Keratinocyte (primary cell): ENCODE results near the gene NFATC1. TPM values are rescaled to one million over a fixed set of nuclear protein-coding genes. Genes with fewer than 3 reads are reported as not detected.

Experiments
- DNase-seq: peaks from one replicate; pipeline ENCODE4 v3.0.0-alpha.2; 2011; ENCODE audit warnings: low read depth, missing footprints, low spot score
- FAIRE-seq: peaks from 2 replicates; lab custom pipeline; 2011; peaks lifted over from hg19 to GRCh38; lab: Jason Lieb, UNC
- H2AFZ ChIP-seq: 2 replicates; pipeline ENCODE4 v1.6.0; 2012; ENCODE audit warnings: low read length, control low read depth, inconsistent platforms; ENCODE audit not compliant: control insufficient read depth
- H3K27ac ChIP-seq: 2 replicates; pipeline ENCODE4 v1.5.1; 2011; ENCODE audit warnings: low read length; ENCODE audit not compliant: control insufficient read depth, insufficient read depth
- H3K27me3 ChIP-seq: 3 replicates; pipeline ENCODE4 v1.6.0; 2011; ENCODE audit warnings: low read length; ENCODE audit not compliant: control insufficient read depth, insufficient read depth; ENCODE audit errors: extremely low read depth
- H3K36me3 ChIP-seq, 2 experiments: 2 replicates in 1 of 2; 3 replicates in 1 of 2; pipeline ENCODE4 v1.5.1; 2011; ENCODE audit warnings: low read length in 2 of 2, mild to moderate bottlenecking in 1 of 2; ENCODE audit not compliant: control insufficient read depth in 2 of 2, insufficient read depth in 2 of 2; ENCODE audit errors: extremely low read depth in 1 of 2
- H3K4me1 ChIP-seq: 3 replicates; pipeline ENCODE4 v1.5.1; 2011; ENCODE audit warnings: low read length; ENCODE audit not compliant: control insufficient read depth, insufficient read depth; ENCODE audit errors: extremely low read depth
- H3K4me2 ChIP-seq: 3 replicates; pipeline ENCODE4 v1.6.0; 2011; ENCODE audit warnings: low read depth, low read length; ENCODE audit not compliant: control insufficient read depth, insufficient read depth; ENCODE audit errors: extremely low read depth
- H3K4me3 ChIP-seq, 3 experiments: fragments of 200-600 bp in 1 of 3; sonication (generic) in 1 of 3; 2 replicates in 2 of 3; 3 replicates in 1 of 3; pipeline ENCODE4 v1.5.1; 2011 to 2016; ENCODE audit warnings: low read length in 3 of 3, mild to moderate bottlenecking in 3 of 3, control low read depth in 2 of 3, inconsistent platforms in 1 of 3, low read depth in 1 of 3, mixed read lengths in 1 of 3, mixed run types in 1 of 3, moderate library complexity in 1 of 3; ENCODE audit not compliant: control insufficient read depth in 2 of 3, insufficient read depth in 2 of 3; ENCODE audit errors: extremely low read depth in 1 of 3
- H3K79me2 ChIP-seq: 2 replicates; pipeline ENCODE4 v1.6.0; 2012; ENCODE audit warnings: low read length; ENCODE audit not compliant: control insufficient read depth, insufficient read depth
- H3K9ac ChIP-seq: 3 replicates; pipeline ENCODE4 v1.6.0; 2011; ENCODE audit warnings: low read length; ENCODE audit not compliant: control insufficient read depth, insufficient read depth; ENCODE audit errors: extremely low read depth
- H3K9me1 ChIP-seq: 3 replicates; pipeline ENCODE4 v1.6.0; 2011; ENCODE audit warnings: low read length; ENCODE audit not compliant: control insufficient read depth, insufficient read depth; ENCODE audit errors: extremely low read depth
- H3K9me3 ChIP-seq: 2 replicates; pipeline ENCODE4 v1.5.1; 2012; ENCODE audit warnings: low read depth, low read length; ENCODE audit not compliant: control insufficient read depth
- H4K20me1 ChIP-seq: 3 replicates; pipeline ENCODE4 v1.6.0; 2011; ENCODE audit warnings: low read length; ENCODE audit not compliant: control insufficient read depth, insufficient read depth; ENCODE audit errors: extremely low read depth
- CTCF ChIP-seq, 3 experiments: IDR thresholded peaks in 1 of 3; conservative IDR thresholded peaks in 1 of 3; optimal IDR thresholded peaks in 1 of 3; 2 replicates in 2 of 3; 3 replicates in 1 of 3; pipeline versions ENCODE3 to v1.5.1; 2011; ENCODE audit warnings: low read length in 3 of 3, mild to moderate bottlenecking in 3 of 3, moderate library complexity in 2 of 3, control low read depth in 1 of 3, inconsistent platforms in 1 of 3; ENCODE audit not compliant: insufficient read depth in 2 of 3; ENCODE audit errors: extremely low read depth in 1 of 3
- EZH2 ChIP-seq: IDR thresholded peaks from one replicate; pipeline ENCODE4 v1.6.1; 2012; ENCODE audit warnings: inconsistent platforms, mild to moderate bottlenecking, low read length, moderate library complexity
- dilution Hi-C: fragments of 300-500 bp; cut with MboI; formaldehyde crosslinking; loops from one replicate; pipeline ENCODE4 v1.7.0; 2020; ENCODE audit warnings: low sequenced_read_pairs; ENCODE audit not compliant: extremely low pct_ligation_motif_present
- polyA plus RNA-seq, 5 experiments: library from polyadenylated mRNA; depleted of rRNA in 3 of 5; stranded (reverse) in 3 of 5; stranded (forward) in 1 of 5; unstranded in 1 of 5; fragments of >200 nt; gene quantifications; 1 replicate in 1 of 5; 2 replicates in 3 of 5; 3 replicates in 1 of 5; pipeline versions ENCODE4 v1.2.1 to v1.2.3, GENCODE V29; 2011 to 2012; ENCODE audit warnings: missing spikeins in 2 of 5, low read depth in 1 of 5, low replicate concordance in 1 of 5

NFATC1 gene
- polyA plus RNA-seq, 1 donor (not counting 4 experiments of a cell fraction or from before 2014, with no cell fraction given) = 0.77 TPM

GRCh38 chr18:79469751-79470505, 74.2 kb downstream of the NFATC1 start:
- FAIRE-seq = no peak
- Histone ChIP-seq H3K27ac (no peak overlapping the region), H3K4me1 (no peaks in the 10 kb centered on the region), H3K9me3 (no peaks in the 10 kb centered on the region), H3K4me3 (no peak overlapping the region), H2AFZ (no peak overlapping the region), H3K36me3 (no peaks in the 10 kb centered on the region), H3K27me3 (peaks cover 17% of the 10 kb centered on the region), H3K79me2 (no peaks in the 10 kb centered on the region), H4K20me1 (no peaks in the 10 kb centered on the region), H3K9me1 (no peaks in the 10 kb centered on the region), H3K9ac (no peak overlapping the region), H3K4me2 (no peak overlapping the region)
- dilution Hi-C loops = no loop called here
- TF ChIP-seq CTCF (optimal IDR thresholded peaks at IDR 0.05 in 1 of 3, IDR thresholded peaks at IDR 0.05 in 1 of 3, conservative IDR thresholded peaks at IDR 0.05 in 1 of 3; ENCODE audit: extremely low read depth in 1 of 3, insufficient read depth in 2 of 3, low read length in 3 of 3) (no peak), EZH2 (no peak)
- DNase-seq = no peak

GRCh38 chr18:79470547-79470946, 74.8 kb downstream of the NFATC1 start:
- H4K20me1 ChIP-seq = no peaks in the 10 kb centered on the region
- DNase-seq (no peak), FAIRE-seq (no peak)
- H3K9me1 ChIP-seq = no peaks in the 10 kb centered on the region
- TF ChIP-seq CTCF (optimal IDR thresholded peaks at IDR 0.05 in 1 of 3, IDR thresholded peaks at IDR 0.05 in 1 of 3, conservative IDR thresholded peaks at IDR 0.05 in 1 of 3; ENCODE audit: extremely low read depth in 1 of 3, insufficient read depth in 2 of 3, low read length in 3 of 3) (no peak), EZH2 (no peak)
- H3K4me1 ChIP-seq = no peaks in the 10 kb centered on the region
- peaks cover 17% of the 10 kb centered on the region for H3K27me3 ChIP-seq
- no peak overlapping the region for H3K4me2 ChIP-seq
- H3K9ac ChIP-seq = no peak overlapping the region
- no peak overlapping the region for H2AFZ ChIP-seq
- dilution Hi-C loops = no loop called here
- peaks cover 5% of the 10 kb centered on the region for H3K9me3 ChIP-seq
- H3K4me3 ChIP-seq = no peak overlapping the region
- H3K36me3 ChIP-seq = no peaks in the 10 kb centered on the region
- no peaks in the 10 kb centered on the region for H3K79me2 ChIP-seq
- H3K27ac ChIP-seq = no peak overlapping the region
